ENCODE measurements around the gene CST6.
A peak's percentile ranks its signal among the peaks of the same experiment; 100 is the strongest.

The CST6 gene

DNA sequence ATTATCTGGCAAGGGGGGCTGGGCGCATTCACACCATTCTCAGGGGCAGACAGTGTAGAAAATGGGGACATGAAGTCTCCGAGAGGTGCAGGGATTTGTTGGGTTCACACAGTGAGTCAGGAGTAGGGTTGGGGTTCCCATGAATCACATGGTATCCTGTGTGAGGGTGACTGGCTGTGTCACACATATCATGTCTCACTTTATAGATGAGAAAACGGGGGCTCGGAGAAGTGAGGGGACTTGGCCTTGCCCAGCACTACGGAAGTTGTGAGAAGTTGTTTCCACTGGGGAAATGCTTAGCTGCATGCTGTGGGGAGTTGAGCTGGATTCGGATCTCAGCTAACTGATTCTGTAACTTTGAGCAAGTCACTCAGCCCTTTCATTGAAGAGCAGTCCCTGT is 32.9 kb downstream of the CST6 start:
- ChIA-PET CTCF (interaction anchor here (0.7 to 8.5 kb wide), 32 partner anchors 9 to 340 kb away, joined by 3 to 118 read pairs (median 6); partner anchors contain the start of genes CATSPER1, FIBP, KAT5 and PACS1), POLR2A (interaction anchor here (0.8 kb wide), 1 partner anchor 129 kb away, joined by 3 read pairs; no protein-coding TSS in a partner anchor)
- TF ChIP-seq, protein P1, sequence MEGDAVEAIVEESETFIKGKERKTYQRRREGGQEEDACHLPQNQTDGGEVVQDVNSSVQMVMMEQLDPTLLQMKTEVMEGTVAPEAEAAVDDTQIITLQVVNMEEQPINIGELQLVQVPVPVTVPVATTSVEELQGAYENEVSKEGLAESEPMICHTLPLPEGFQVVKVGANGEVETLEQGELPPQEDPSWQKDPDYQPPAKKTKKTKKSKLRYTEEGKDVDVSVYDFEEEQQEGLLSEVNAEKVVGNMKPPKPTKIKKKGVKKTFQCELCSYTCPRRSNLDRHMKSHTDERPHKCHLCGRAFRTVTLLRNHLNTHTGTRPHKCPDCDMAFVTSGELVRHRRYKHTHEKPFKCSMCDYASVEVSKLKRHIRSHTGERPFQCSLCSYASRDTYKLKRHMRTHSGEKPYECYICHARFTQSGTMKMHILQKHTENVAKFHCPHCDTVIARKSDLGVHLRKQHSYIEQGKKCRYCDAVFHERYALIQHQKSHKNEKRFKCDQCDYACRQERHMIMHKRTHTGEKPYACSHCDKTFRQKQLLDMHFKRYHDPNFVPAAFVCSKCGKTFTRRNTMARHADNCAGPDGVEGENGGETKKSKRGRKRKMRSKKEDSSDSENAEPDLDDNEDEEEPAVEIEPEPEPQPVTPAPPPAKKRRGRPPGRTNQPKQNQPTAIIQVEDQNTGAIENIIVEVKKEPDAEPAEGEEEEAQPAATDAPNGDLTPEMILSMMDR (IDR thresholded peaks at IDR 0.05; ENCODE audit: insufficient read depth, low read length, missing control alignments) = no peak
- DNase-seq (ENCODE audit: low read depth, low spot score) = no peak
- H3K4me3 ChIP-seq (ENCODE audit: low read depth, low read length) = no peak overlapping the region

DNA sequence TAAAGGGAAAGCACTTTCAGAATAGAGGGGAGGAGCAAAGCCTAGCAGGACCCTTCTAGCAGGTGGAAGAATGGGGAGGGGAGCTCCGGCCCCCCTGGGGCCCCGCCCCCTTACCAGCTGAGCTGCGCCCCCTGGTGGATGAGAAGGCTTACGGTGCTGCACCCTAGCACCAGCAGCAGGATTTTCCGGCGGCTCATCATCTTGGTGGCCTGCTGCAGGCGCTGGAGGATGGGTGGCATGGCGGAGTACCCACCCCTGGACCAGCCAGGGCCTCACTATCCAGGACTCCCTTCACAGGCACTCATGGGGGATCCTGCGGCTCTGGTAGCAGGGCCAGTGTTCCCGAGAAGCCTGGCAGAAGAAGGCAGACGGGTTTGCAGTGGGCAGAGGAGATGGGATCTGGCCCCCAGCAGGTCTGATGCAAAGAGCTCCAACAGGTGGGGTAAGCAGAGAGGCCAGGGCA is 33.4 kb downstream of the CST6 start:
- ChIA-PET CTCF (interaction anchor here (0.5 to 8.5 kb wide), 38 partner anchors 9 to 340 kb away, joined by 3 to 118 read pairs (median 4); partner anchors contain the start of genes CATSPER1, FIBP, KAT5 and PACS1), POLR2A (interaction anchor here (0.8 kb wide), 1 partner anchor 129 kb away, joined by 3 read pairs; no protein-coding TSS in a partner anchor)
- no peak overlapping the region for H3K4me3 ChIP-seq (ENCODE audit: low read depth, low read length)
- DNase-seq (ENCODE audit: low read depth, low spot score) = no peak
- TF ChIP-seq, protein P1 (IDR thresholded peaks at IDR 0.05; ENCODE audit: insufficient read depth, low read length, missing control alignments) = peak; percentile 93

DNA sequence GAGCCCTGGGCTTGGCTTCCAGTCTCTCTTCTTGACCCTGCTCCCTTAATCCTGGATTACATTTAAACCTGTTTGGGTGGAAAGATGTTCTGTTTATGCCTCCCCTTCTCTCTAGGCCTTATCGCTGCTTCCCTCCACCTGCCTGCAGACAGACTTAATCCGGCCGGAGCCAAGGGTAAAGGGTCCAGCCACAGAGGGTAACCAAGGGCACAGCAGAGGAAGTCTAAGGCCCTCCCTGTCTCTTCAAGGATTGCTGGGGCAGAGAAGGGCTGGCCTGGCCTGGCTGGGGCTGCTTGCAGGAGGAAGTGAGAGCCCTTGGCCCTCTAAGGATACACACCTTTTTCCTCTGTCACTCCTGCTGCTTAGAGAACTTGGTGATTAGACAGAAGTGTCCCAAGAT is 35.1 kb downstream of the CST6 start:
- ChIA-PET CTCF (interaction anchor here (1.6 to 8.5 kb wide), 6 partner anchors 11 to 327 kb away, joined by 3 to 118 read pairs (median 66); partner anchors contain the start of genes CATSPER1, FIBP, PACS1 and RNASEH2C), POLR2A (no interaction called here)
- H3K4me3 ChIP-seq (ENCODE audit: low read depth, low read length) = no peak overlapping the region
- TF ChIP-seq, protein P1 (IDR thresholded peaks at IDR 0.05; ENCODE audit: insufficient read depth, low read length, missing control alignments) = no peak
- DNase-seq (ENCODE audit: low read depth, low spot score) = no peak

DNA sequence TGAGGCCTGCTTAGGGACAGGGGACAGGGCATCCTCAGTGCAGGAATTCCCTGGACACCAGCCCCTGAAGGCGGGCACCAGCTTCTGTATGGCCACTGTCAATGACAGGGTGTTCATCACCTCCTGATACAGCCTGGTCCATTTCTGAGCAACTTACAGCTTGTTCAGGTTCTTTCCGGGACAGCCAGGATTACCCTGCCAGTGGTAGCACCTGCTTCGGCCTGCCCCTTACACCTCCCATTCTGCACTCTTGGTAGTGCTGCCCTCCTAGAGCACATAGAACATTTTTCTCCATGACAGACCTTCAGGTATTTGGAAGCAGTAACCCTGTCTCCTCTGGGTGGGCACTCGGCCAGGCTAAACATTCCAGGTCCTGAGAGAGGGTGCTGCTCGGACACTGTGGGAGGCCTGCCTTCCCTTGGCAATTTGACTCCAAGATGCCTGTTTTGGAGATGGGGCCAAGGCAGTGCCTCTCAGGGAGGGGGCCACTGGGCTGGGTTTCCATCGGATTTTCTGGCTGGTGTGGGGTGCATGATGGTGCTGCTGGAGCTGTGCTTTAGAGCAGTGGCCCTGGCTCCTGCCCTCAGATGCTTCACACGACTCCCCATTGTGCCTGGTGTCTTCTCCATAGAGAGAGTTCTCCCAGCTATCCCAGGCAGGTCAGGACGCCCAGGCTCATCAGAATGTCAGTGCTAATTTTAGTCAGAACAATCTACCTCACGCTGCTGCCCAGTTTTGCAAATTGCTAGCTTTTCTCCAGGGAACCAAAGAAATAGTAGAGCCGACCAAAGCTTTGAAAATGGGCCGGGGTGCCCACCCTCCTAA is 35.9 kb downstream of the CST6 start:
- ChIA-PET POLR2A (no interaction called here), CTCF (interaction anchor here (1.1 to 8.5 kb wide), 6 partner anchors 12 to 162 kb away, joined by 3 to 118 read pairs (median 66); partner anchors contain the start of genes CATSPER1, FIBP and PACS1)
- TF ChIP-seq, protein P1 (IDR thresholded peaks at IDR 0.05; ENCODE audit: insufficient read depth, low read length, missing control alignments) = no peak
- DNase-seq (ENCODE audit: low read depth, low spot score) = no peak
- H3K4me3 ChIP-seq (ENCODE audit: low read depth, low read length) = no peak overlapping the region

DNA sequence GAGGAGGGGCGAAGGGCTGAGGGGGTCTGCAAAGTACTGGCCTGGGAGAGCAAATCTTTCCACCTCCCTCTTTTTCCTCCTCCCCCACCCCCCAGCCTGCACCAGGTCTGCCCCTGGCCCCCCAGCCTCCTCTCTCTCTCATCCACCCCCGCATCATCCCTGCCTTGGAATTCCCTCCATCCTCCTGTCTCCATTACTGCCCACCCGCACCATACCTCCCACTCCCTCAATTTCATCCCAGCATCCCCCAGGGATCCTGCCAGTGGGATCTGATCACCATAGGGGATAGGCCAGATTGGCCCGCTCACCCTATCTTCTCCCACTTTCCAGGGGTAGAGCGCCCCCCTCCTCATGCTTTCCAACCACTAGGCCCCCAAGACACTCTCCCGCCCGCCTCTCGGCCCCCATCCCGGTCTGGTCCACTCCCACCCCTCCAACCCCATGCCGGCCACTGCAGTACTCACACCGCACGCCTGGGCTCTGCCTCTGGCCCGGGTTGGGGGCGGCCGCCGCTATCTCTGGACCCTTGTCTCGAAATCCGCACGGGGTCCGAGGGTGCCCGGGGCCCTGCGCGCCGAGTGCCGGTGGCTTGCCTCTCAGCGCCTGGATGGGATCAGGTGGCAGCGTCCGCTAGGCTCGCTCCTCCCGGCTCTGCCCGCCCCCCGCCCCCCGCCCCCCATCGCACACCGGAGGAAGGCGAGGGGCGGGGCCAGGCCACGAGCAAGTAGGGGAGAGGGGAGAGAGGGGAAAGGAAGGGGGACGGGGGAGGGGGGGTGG is 36.9 kb downstream of the CST6 start, which contains the start of gene GAL3ST3:
GAL3ST3 (minus strand) TSS at position 615 of the 777 bp plus-strand sequence. CDS start 3,746 bp downstream, outside the sequence.
- TF ChIP-seq, protein P1 (IDR thresholded peaks at IDR 0.05; ENCODE audit: insufficient read depth, low read length, missing control alignments) = no peak
- ChIA-PET POLR2A (no interaction called here), CTCF (interaction anchor here (1.3 to 12.6 kb wide), 10 partner anchors 8 to 163 kb away, joined by 4 to 345 read pairs (median 50); partner anchors contain the start of genes CATSPER1, FIBP and PACS1)
- peak within 1 kb of the TSS; percentile 18; the same call in 1 of the 2 replicates for H3K4me3 ChIP-seq (ENCODE audit: low read depth, low read length)
- no peak for DNase-seq (ENCODE audit: low read depth, low spot score)
